ENCODE measurements around the gene RIBC2.

The RIBC2 gene

DNA sequence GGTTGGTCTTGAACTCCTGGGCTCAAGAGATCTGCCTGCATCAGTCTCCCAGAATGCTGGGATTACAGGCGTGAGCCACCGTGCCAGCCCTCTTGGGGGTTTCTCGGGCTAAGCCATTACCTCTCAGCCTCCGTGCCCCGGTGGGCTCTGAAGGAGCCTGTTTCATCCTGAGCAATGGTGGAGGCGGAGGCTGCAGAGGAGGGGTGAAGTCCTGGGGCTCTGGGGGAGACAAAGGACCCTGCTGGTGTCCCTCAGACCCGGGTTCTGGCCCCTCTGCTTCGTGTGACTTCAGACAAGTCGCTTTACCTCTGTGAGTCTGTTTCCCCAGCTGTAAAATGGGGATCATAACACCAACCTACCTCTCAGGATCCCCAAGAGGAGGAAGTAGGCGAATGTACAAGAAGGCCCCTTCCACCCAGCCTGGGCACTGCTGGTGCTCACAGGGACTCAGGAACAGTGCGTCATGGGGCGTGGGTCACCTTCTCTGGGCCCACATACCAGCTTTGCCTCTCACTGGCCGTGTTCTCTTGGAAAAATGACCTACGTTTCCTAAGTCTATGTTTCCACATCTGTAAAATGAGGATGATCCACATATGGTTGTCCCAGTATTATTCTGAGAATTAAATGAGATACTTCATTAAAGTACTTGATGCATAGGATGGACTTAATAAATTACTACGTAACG, 36.8 kb downstream of the RIBC2 start:
- Histone ChIP-seq H3K27me3 (no peaks in the 10 kb centered on the region), H3K27ac (peak overlapping the region; percentile 59 to 71), H3K36me3 (no peaks in the 10 kb centered on the region), H3K4me3 (no peak overlapping the region), H3K9me3 (no peaks in the 10 kb centered on the region), H3K4me1 (peaks cover 0 to 60% (median 36%) of the 10 kb centered on the region in 4 donors)
- TF ChIP-seq, protein P1, sequence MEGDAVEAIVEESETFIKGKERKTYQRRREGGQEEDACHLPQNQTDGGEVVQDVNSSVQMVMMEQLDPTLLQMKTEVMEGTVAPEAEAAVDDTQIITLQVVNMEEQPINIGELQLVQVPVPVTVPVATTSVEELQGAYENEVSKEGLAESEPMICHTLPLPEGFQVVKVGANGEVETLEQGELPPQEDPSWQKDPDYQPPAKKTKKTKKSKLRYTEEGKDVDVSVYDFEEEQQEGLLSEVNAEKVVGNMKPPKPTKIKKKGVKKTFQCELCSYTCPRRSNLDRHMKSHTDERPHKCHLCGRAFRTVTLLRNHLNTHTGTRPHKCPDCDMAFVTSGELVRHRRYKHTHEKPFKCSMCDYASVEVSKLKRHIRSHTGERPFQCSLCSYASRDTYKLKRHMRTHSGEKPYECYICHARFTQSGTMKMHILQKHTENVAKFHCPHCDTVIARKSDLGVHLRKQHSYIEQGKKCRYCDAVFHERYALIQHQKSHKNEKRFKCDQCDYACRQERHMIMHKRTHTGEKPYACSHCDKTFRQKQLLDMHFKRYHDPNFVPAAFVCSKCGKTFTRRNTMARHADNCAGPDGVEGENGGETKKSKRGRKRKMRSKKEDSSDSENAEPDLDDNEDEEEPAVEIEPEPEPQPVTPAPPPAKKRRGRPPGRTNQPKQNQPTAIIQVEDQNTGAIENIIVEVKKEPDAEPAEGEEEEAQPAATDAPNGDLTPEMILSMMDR (IDR thresholded peaks at IDR 0.05), result no peak
- intact Hi-C loops (cut with DNase I; ENCODE audit: low total_unique reads), result no loop called here
- DNase-seq, result no peak

DNA sequence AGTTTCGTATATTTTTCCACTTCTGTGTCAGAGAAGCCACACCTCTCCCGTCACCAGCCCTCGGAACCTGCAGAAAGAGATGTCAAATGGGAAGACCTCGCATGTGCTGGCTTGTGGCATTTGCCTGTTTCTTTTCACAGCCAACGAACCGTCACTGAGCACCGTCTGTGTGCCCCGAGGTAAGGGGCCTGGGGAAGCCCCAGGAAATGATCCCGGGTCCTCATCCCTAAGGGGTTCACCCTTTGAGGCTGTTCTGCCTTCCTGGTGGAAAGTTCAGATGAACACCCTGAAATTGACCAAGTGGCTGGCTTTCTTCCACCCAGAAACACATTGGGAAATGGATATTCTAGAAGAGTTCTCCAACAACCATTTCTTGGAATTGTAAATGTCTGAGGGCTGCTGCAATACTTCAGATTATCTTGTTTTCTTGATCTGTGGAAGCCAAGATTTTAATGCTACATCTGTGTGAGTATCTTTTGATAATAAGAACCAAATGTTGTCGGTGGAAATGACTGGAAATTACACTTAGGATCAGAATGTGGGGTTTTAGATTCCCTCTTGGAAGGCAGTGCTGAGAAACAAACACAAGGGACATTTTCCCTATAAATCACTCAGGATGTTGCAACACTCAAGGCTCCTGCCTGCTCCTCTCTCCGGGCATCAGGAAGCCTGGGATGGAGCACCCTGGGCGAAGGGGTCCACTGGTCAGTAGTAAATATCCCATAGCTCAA, 37.6 kb downstream of the RIBC2 start:
- no peak overlapping the region for H3K4me3 ChIP-seq
- DNase-seq, result peak in 1 of 2 donors; percentile 65
- peaks cover 0 to 60% (median 36%) of the 10 kb centered on the region in 4 donors for H3K4me1 ChIP-seq
- no peaks in the 10 kb centered on the region for H3K27me3 ChIP-seq
- intact Hi-C loops (cut with DNase I; ENCODE audit: low total_unique reads), result no loop called here
- TF ChIP-seq, protein P1 (IDR thresholded peaks at IDR 0.05), result peak in 1 of 2 experiments; percentile 25
- H3K36me3 ChIP-seq, result no peaks in the 10 kb centered on the region
- no peaks in the 10 kb centered on the region for H3K9me3 ChIP-seq
- peak overlapping the region; percentile 59 to 71 for H3K27ac ChIP-seq

DNA sequence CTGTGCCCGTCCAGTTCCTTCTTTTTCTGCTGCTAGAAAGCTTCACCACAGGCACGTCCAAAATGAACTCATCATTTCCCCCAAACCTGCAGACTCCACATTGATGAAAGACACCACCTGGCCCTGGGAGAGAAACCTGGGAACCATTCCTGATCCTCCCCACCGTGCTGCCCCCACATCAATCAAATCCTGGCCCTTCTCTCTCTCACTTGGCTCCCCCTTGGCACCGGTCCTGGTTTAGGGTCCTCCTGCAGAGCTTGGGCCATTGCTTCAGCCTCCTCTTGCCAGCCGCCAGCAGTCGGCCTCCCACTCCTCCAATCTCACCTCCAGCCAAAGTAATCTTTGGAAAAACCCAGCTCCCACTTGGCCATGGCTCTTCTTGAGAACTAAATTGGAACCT, 38.5 kb downstream of the RIBC2 start:
- Histone ChIP-seq H3K4me1 (peaks cover 0 to 60% (median 36%) of the 10 kb centered on the region in 4 donors), H3K4me3 (no peak overlapping the region), H3K9me3 (no peaks in the 10 kb centered on the region), H3K36me3 (no peaks in the 10 kb centered on the region), H3K27ac (peak overlapping the region; percentile 59 to 71), H3K27me3 (no peaks in the 10 kb centered on the region)
- intact Hi-C loops (cut with DNase I; ENCODE audit: low total_unique reads), result no loop called here
- TF ChIP-seq, protein P1 (IDR thresholded peaks at IDR 0.05), result no peak
- DNase-seq, result no peak

DNA sequence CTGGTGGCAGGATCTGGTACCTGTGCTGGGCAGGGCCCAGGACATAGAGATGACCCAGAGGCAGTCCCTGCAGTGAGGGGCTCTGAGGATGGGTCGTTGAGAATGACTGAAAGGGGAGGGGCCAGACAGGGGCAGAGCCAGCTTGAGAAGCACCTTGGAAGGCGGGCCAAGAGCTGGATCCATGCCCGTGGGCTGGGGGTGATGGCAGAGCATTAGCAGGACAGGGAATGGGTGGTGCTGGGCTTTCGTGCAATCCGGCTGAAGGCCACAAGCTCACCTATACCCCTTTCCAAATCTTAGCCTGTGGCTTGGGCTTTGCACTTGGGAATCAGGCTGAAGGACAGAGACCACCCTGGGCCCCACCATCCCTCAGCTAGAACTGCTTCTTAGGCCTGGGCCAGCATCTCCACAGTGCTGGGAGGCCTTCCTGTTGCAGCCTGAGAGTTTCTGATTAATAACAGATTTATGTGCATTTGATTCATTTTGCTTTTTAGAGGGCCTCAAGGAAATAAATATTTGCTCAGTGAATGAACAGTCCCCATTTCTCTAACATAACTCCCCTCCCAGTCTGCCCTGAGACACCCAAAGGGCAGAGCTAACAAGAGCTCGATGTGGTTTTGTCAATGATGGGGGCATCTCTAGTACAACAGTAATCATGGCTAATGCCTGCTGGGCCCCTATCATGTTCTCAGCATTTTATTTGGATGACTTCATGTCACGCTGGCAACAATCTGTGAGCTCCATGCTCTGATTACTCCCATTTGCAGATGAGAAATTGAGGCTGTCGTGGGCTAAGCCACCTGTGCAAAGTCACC, 39.3 kb downstream of the RIBC2 start:
- Histone ChIP-seq H3K27me3 (no peaks in the 10 kb centered on the region), H3K4me1 (peaks cover 0 to 56% (median 35%) of the 10 kb centered on the region in 4 donors), H3K9me3 (no peaks in the 10 kb centered on the region), H3K27ac (peak overlapping the region; percentile 40 to 71), H3K36me3 (no peaks in the 10 kb centered on the region), H3K4me3 (no peak overlapping the region)
- TF ChIP-seq, protein P1 (IDR thresholded peaks at IDR 0.05), result no peak
- no peak for DNase-seq
- intact Hi-C loops (cut with DNase I; ENCODE audit: low total_unique reads), result no loop called here

DNA sequence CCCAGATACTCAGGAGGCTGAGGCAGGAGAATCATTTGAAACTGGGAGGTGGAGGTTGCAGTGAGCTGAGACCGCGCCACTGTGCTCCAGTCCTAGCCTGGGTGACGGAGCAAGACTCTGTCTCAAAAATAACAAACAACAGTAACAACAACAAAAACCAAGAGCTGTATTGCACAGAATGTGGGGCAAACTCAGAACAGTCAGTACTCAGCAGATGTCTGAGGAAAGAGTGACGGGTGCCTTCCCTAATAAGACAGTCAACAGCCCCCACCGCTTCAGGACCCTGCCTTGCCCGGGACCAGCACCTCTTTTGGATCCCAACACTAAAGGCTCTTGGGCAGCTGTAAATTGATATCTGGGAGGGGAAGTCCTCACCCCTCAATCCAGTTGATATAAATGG, 40.3 kb downstream of the RIBC2 start:
- TF ChIP-seq, protein P1 (IDR thresholded peaks at IDR 0.05), result no peak
- intact Hi-C loops (cut with DNase I; ENCODE audit: low total_unique reads), result no loop called here
- H3K27ac ChIP-seq, result peak overlapping the region in 1 of 2 donors; percentile 71

More for the DNA sequence above, 40.3 kb downstream of the RIBC2 start:
- H3K4me1 ChIP-seq, result peaks cover 0 to 46% (median 27%) of the 10 kb centered on the region in 4 donors
- no peak overlapping the region for H3K4me3 ChIP-seq
- H3K36me3 ChIP-seq, result no peaks in the 10 kb centered on the region
- H3K27me3 ChIP-seq, result no peaks in the 10 kb centered on the region
- H3K9me3 ChIP-seq, result no peaks in the 10 kb centered on the region
- no peak for DNase-seq
